B cell (primary cell): Measurements from ENCODE around the gene MAST2. TPM values are rescaled to one million over a fixed set of nuclear protein-coding genes. Genes with fewer than 3 reads are reported as not detected.
"Not testable (repeated sequence)": the region's sequence is repeated elsewhere in the genome, so short reads cannot be mapped to it uniquely, and the experiment has no call there.

Source experiments
- ATAC-seq: fragments of 200-7000 bp; cut with Tn5 transposase; one replicate; pipeline ENCODE4 v1.10.0; 2021; ENCODE audit warnings: low read depth, mild to moderate bottlenecking, moderate number of reproducible peaks, moderate library complexity
- CTCF ChIA-PET: fragments of 350-600 bp; sonication (Branson Sonifier 250); formaldehyde crosslinking; loops from one replicate; lab custom pipeline; 2021; ENCODE audit warnings: antibody characterized with exemption, inconsistent platforms; lab: Charles Lee
- POLR2A ChIA-PET: fragments of 350-600 bp; sonication (Branson Sonifier 250); formaldehyde crosslinking; loops from one replicate; lab custom pipeline; 2021; ENCODE audit warnings: antibody characterized with exemption; lab: Charles Lee
- DNase-seq: peaks from one replicate; pipeline ENCODE4 v3.0.0; 2013
- H2AFZ ChIP-seq: 2 replicates; pipeline ENCODE4 v1.6.1; 2012; ENCODE audit warnings: mild to moderate bottlenecking, low read depth, low read length; ENCODE audit not compliant: insufficient read depth, poor library complexity, severe bottlenecking
- H3K27ac ChIP-seq, 2 donors: 1 replicate in 1 of 2; 2 replicates in 1 of 2; pipeline ENCODE4 v1.5.1; 2012 to 2013; ENCODE audit warnings: low read length in 2 of 2, mild to moderate bottlenecking in 2 of 2, moderate library complexity in 1 of 2
- H3K27me3 ChIP-seq, 4 experiments: fragments of 200-600 bp in 1 of 4; sonication (generic) in 1 of 4; replicated peaks in 1 of 4; 1 replicate in 2 of 4; 2 replicates in 2 of 4; pipeline versions ENCODE4 v1.6.1 to v1.7.0; 2013 to 2016; ENCODE audit warnings: low read length in 3 of 4, mild to moderate bottlenecking in 2 of 4, mixed read lengths in 1 of 4, moderate library complexity in 1 of 4; ENCODE audit not compliant: insufficient read depth in 4 of 4, control insufficient read depth in 3 of 4; ENCODE audit errors: control extremely low read depth in 1 of 4
- H3K36me3 ChIP-seq, 2 experiments: replicated peaks in 1 of 2; 1 replicate in 1 of 2; 2 replicates in 1 of 2; pipeline versions ENCODE4 v1.6.1 to v1.7.1; 2013; ENCODE audit warnings: low read length in 1 of 2; ENCODE audit not compliant: insufficient read depth in 2 of 2, control insufficient read depth in 1 of 2; ENCODE audit errors: control extremely low read depth in 1 of 2, extremely low read depth in 1 of 2
- H3K4me1 ChIP-seq, 2 donors: fragments of 200-600 bp in 1 of 2; sonication (generic) in 1 of 2; 1 replicate in 1 of 2; 2 replicates in 1 of 2; pipeline versions ENCODE4 v1.5.1 to v1.6.1; 2013 to 2017; ENCODE audit warnings: low read length in 2 of 2; ENCODE audit not compliant: control insufficient read depth in 2 of 2, insufficient read depth in 2 of 2
- H3K4me2 ChIP-seq: replicated peaks from 2 replicates; pipeline ENCODE3; 2012; ENCODE audit warnings: mild to moderate bottlenecking, low read depth, low read length; ENCODE audit not compliant: poor library complexity, severe bottlenecking
- H3K4me3 ChIP-seq, 5 experiments: fragments of 200-600 bp in 1 of 5; sonication (generic) in 1 of 5; 1 replicate in 3 of 5; 2 replicates in 2 of 5; pipeline versions ENCODE4 v1.5.1 to v1.7.0; 2011 to 2016; ENCODE audit warnings: low read length in 4 of 5, mild to moderate bottlenecking in 4 of 5, low read depth in 2 of 5, control low read depth in 1 of 5, moderate library complexity in 1 of 5; ENCODE audit not compliant: insufficient read depth in 1 of 5; ENCODE audit errors: control extremely low read depth in 1 of 5, extremely low read depth in 1 of 5
- H3K79me2 ChIP-seq: fragments of 200-600 bp; sonication (generic); one replicate; pipeline ENCODE4 v1.6.0; 2016; ENCODE audit warnings: low read length; ENCODE audit not compliant: control insufficient read depth, insufficient read depth
- H3K9ac ChIP-seq: fragments of 200-600 bp; sonication (generic); 2 replicates; pipeline ENCODE4 v1.6.1; 2017; ENCODE audit warnings: mild to moderate bottlenecking, low read length, moderate library complexity
- H3K9me3 ChIP-seq, 3 donors: one replicate each; pipeline versions ENCODE4 v1.6.1 to v1.7.1; 2013; ENCODE audit warnings: low read length in 2 of 3; ENCODE audit not compliant: control insufficient read depth in 2 of 3, insufficient read depth in 1 of 3; ENCODE audit errors: control extremely low read depth in 1 of 3
- H4K20me1 ChIP-seq: 2 replicates; pipeline ENCODE4 v1.6.0; 2012; ENCODE audit warnings: mild to moderate bottlenecking, low read length; ENCODE audit not compliant: insufficient read depth, control insufficient read depth, poor library complexity, severe bottlenecking
- H3K27ac Mint-ChIP-seq: one replicate; pipeline ENCODE4 v1.8.0; 2021; ENCODE audit warnings: mixed read lengths
- H3K27me3 Mint-ChIP-seq: one replicate; pipeline ENCODE4 v1.8.0; 2021; ENCODE audit warnings: mixed read lengths
- H3K4me1 Mint-ChIP-seq: one replicate; pipeline ENCODE4 v1.8.0; 2021; ENCODE audit warnings: mixed read lengths
- H3K4me3 Mint-ChIP-seq: one replicate; pipeline ENCODE4 v1.8.0; 2021; ENCODE audit warnings: mixed read lengths
- H3K9me3 Mint-ChIP-seq: one replicate; pipeline ENCODE4 v1.8.0; 2022; ENCODE audit warnings: mixed read lengths; ENCODE audit not compliant: insufficient read depth
- EZH2 ChIP-seq: IDR thresholded peaks from 2 replicates; pipeline ENCODE4 v1.6.1; 2012; ENCODE audit warnings: borderline replicate concordance, low read depth, mild to moderate bottlenecking, moderate library complexity, low read length; ENCODE audit not compliant: insufficient read depth, poor library complexity, severe bottlenecking
- WGBS: methylation state at CpG from one replicate; pipeline ENCODE4 v1.1.5; 2013; ENCODE audit warnings: missing lambda C conversion rate; ENCODE audit not compliant: insufficient coverage; 5-methylcytosine and 5-hydroxymethylcytosine counted together
- intact Hi-C: fragments of 100-400 bp; cut with micrococcal nuclease; formaldehyde crosslinking; loops from one replicate; pipeline ENCODE4 v1.10.0; 2022
- polyA plus RNA-seq: library from polyadenylated mRNA; depleted of rRNA; stranded (reverse); fragments of >200 nt; gene quantifications from 2 replicates; pipeline ENCODE4 v1.2.3, GENCODE V29; 2012
- total RNA-seq, 2 donors: library from RNA; stranded (reverse); fragments of 120-200 nt in 1 of 2; gene quantifications; 1 replicate in 1 of 2; 2 replicates in 1 of 2; pipeline versions ENCODE4 v1.2.3 to v1.2.4, GENCODE V29; 2013 to 2022
- TF ChIP-seq, protein P1 (sequence below): fragments of 200-600 bp; IDR thresholded peaks from one replicate; pipeline ENCODE4 v1.8.0; 2022; ENCODE audit warnings: antibody characterized with exemption, mild to moderate bottlenecking

MAST2 gene
- total and polyA plus RNA-seq, 2 donors (not counting 1 experiment from before 2014, with no cell fraction given): 12.5 to 23.3 TPM

DNA sequence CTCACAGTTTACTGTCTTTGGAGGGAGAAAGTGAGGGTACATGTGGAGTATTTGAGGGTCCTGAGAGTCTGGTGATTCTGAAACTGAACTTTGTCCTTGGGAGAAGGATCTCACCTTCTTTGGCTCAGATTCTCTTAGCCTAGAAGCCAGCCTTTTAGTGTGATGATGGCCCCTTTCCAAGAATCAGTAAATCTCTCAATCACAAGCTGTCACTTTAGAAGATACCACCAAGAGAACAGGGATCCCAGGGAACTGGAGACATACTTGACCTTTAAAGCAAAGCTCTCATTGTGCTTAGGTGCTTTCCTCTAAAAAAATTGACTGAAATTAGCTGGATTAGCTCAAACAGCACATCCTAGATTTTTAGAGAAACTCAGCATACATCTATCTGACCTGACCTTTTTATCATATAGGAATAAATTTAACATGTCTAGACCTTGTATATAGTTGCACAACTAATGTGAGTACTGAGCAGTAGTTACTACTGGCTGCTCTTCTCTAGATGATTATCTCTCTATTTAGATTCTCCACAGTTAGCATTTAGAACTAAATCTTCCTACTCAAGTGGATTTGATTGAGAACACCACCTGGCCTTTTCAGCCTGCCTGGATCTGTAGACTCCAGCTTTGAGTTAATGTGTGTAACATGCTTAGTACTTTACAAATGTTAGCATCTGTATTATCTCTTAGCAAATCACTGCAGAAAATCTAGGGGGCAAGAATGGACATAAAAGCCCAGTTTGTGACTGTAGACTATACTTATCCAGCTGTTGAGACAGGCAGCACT, 157.7 kb downstream of the MAST2 start:
- Histone ChIP-seq H3K4me1 (no peaks in the 10 kb centered on the region), H3K79me2 (no peaks in the 10 kb centered on the region), H2AFZ (no peak overlapping the region), H3K36me3 (no peaks in the 10 kb centered on the region), H3K4me3 (no peak overlapping the region), H3K27ac (no peak overlapping the region), H3K9me3 (no peaks in the 10 kb centered on the region), H3K27me3 (no peaks in the 10 kb centered on the region), H4K20me1 (no peaks in the 10 kb centered on the region), H3K9ac (no peak overlapping the region), H3K4me2 (no peak overlapping the region)
- H3K9me3 Mint-ChIP-seq: no peaks in the 10 kb centered on the region
- no peak for TF ChIP-seq EZH2
- TF ChIP-seq, protein P1, sequence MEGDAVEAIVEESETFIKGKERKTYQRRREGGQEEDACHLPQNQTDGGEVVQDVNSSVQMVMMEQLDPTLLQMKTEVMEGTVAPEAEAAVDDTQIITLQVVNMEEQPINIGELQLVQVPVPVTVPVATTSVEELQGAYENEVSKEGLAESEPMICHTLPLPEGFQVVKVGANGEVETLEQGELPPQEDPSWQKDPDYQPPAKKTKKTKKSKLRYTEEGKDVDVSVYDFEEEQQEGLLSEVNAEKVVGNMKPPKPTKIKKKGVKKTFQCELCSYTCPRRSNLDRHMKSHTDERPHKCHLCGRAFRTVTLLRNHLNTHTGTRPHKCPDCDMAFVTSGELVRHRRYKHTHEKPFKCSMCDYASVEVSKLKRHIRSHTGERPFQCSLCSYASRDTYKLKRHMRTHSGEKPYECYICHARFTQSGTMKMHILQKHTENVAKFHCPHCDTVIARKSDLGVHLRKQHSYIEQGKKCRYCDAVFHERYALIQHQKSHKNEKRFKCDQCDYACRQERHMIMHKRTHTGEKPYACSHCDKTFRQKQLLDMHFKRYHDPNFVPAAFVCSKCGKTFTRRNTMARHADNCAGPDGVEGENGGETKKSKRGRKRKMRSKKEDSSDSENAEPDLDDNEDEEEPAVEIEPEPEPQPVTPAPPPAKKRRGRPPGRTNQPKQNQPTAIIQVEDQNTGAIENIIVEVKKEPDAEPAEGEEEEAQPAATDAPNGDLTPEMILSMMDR: no peak
- no peaks in the 10 kb centered on the region for H3K4me1 Mint-ChIP-seq
- no peak overlapping the region for H3K27ac Mint-ChIP-seq
- H3K4me3 Mint-ChIP-seq: no peak overlapping the region
- ChIA-PET POLR2A (no interaction called here), CTCF (no interaction called here)
- ATAC-seq (no peak), DNase-seq (no peak)
- no peaks in the 10 kb centered on the region for H3K27me3 Mint-ChIP-seq
- intact Hi-C loops: no loop called here

DNA sequence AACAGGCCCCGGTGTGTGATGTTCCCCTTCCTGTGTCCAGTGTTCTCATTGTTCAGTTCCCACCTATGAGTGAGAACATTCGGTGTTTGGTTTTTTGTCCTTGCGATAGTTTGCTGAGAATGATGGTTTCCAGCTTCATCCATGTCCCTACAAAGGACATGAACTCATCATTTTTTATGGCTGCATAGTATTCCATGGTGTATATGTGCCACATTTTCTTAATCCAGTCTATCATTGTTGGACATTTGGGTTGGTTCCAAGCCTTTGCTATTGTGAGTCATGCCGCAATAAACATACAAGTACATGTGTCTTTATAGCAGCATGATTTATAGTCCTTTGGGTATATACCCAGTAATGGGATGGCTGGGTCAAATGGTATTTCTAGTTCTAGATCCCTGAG, 158.5 kb downstream of the MAST2 start:
- H3K4me1 ChIP-seq, H2AFZ ChIP-seq, H3K36me3 ChIP-seq, H3K27ac Mint-ChIP-seq, H3K4me1 Mint-ChIP-seq, H3K27ac ChIP-seq, DNase-seq, H3K9ac ChIP-seq, H3K27me3 Mint-ChIP-seq, intact Hi-C loops, POLR2A ChIA-PET, ATAC-seq, H3K9me3 ChIP-seq, H4K20me1 ChIP-seq, H3K79me2 ChIP-seq, CTCF ChIA-PET, H3K4me3 ChIP-seq, H3K4me2 ChIP-seq, H3K4me3 Mint-ChIP-seq, H3K27me3 ChIP-seq, H3K9me3 Mint-ChIP-seq: not testable (repeated sequence)
- no CpG with 5 or more reads among the region's 4 CpGs for WGBS
